KOPT-K1 (cell line): ENCODE results near the gene SCAF11.

Experiments
- H3K27ac ChIP-seq: fragments of 200-600 bp; sonication (generic); 2 replicates; pipeline ENCODE4 v1.5.1; 2016; ENCODE audit warnings: antibody characterized with exemption, mild to moderate bottlenecking, low read depth, low read length; ENCODE audit not compliant: poor library complexity, severe bottlenecking
- H3K36me3 ChIP-seq: fragments of 200-600 bp; sonication (generic); 2 replicates; pipeline ENCODE4 v1.5.1; 2017; ENCODE audit warnings: antibody characterized with exemption, mild to moderate bottlenecking, low read length, moderate library complexity; ENCODE audit not compliant: insufficient read depth
- H3K9me3 ChIP-seq: fragments of 200-600 bp; sonication (generic); 2 replicates; pipeline ENCODE4 v1.5.1; 2017; ENCODE audit warnings: antibody characterized with exemption, low read length, mild to moderate bottlenecking; ENCODE audit not compliant: insufficient read depth, poor library complexity, severe bottlenecking

SCAF11 gene

GRCh38 chr12:45912774-45913173, 77.6 kb downstream of the SCAF11 start:
- peaks cover 24% of the 10 kb centered on the region for H3K36me3 ChIP-seq
- no peak overlapping the region for H3K27ac ChIP-seq
- H3K9me3 ChIP-seq: no peaks in the 10 kb centered on the region

GRCh38 chr12:45909041-45909713, 81.2 kb downstream of the SCAF11 start:
- no peak overlapping the region for H3K27ac ChIP-seq
- peaks cover 49% of the 10 kb centered on the region for H3K36me3 ChIP-seq

GRCh38 chr12:45907955-45908354, 82.4 kb downstream of the SCAF11 start:
- no peak overlapping the region for H3K27ac ChIP-seq
- H3K36me3 ChIP-seq: peaks cover 61% of the 10 kb centered on the region
- H3K9me3 ChIP-seq: no peaks in the 10 kb centered on the region

More at GRCh38 chr12:45909041-45909713, 81.2 kb downstream of the SCAF11 start:
- no peaks in the 10 kb centered on the region for H3K9me3 ChIP-seq

- H3K9me3 ChIP-seq: no peaks in the 10 kb centered on the region
- H3K36me3 ChIP-seq: peaks cover 70% of the 10 kb centered on the region
- no peak overlapping the region for H3K27ac ChIP-seq
These were observed 92.3 kb downstream of the SCAF11 start for GRCh38 chr12:45898094-45898493.

GRCh38 chr12:45895961-45896360, 94.4 kb downstream of the SCAF11 start:
- no peaks in the 10 kb centered on the region for H3K9me3 ChIP-seq
- peaks cover 84% of the 10 kb centered on the region for H3K36me3 ChIP-seq
- H3K27ac ChIP-seq: no peak overlapping the region

GRCh38 chr12:45893240-45893639, 97.1 kb downstream of the SCAF11 start:
- Histone ChIP-seq H3K27ac (no peak overlapping the region), H3K9me3 (no peaks in the 10 kb centered on the region), H3K36me3 (peaks cover 71% of the 10 kb centered on the region)

- Histone ChIP-seq H3K36me3 (peaks cover 67% of the 10 kb centered on the region), H3K9me3 (peaks cover 8% of the 10 kb centered on the region), H3K27ac (no peak overlapping the region)
These were observed 100.1 kb downstream of the SCAF11 start for GRCh38 chr12:45890276-45890675.

- Histone ChIP-seq H3K36me3 (peaks cover 67% of the 10 kb centered on the region), H3K9me3 (peaks cover 25% of the 10 kb centered on the region), H3K27ac (no peak overlapping the region)
These were observed 102.8 kb downstream of the SCAF11 start for GRCh38 chr12:45887544-45887943.

- peaks cover 67% of the 10 kb centered on the region for H3K36me3 ChIP-seq
- H3K27ac ChIP-seq: no peak overlapping the region
- H3K9me3 ChIP-seq: peaks cover 25% of the 10 kb centered on the region
These were observed 103.7 kb downstream of the SCAF11 start for GRCh38 chr12:45886685-45887084.

GRCh38 chr12:45883187-45883586, 107.2 kb downstream of the SCAF11 start:
- Histone ChIP-seq H3K27ac (no peak overlapping the region), H3K9me3 (peaks cover 25% of the 10 kb centered on the region), H3K36me3 (peaks cover 83% of the 10 kb centered on the region)

GRCh38 chr12:45880533-45880932, 109.8 kb downstream of the SCAF11 start:
- Histone ChIP-seq H3K9me3 (peaks cover 27% of the 10 kb centered on the region), H3K27ac (no peak overlapping the region), H3K36me3 (peaks cover 81% of the 10 kb centered on the region)

GRCh38 chr12:45879363-45879895, 110.9 kb downstream of the SCAF11 start:
- peak overlapping the region; percentile 48 for H3K27ac ChIP-seq
- peaks cover 22% of the 10 kb centered on the region for H3K9me3 ChIP-seq
- peaks cover 81% of the 10 kb centered on the region for H3K36me3 ChIP-seq

- peak overlapping the region; percentile 48 for H3K27ac ChIP-seq
- peaks cover 16% of the 10 kb centered on the region for H3K9me3 ChIP-seq
- peaks cover 81% of the 10 kb centered on the region for H3K36me3 ChIP-seq
These were observed 111.6 kb downstream of the SCAF11 start for GRCh38 chr12:45878630-45879255.

GRCh38 chr12:45877069-45877468, 113.3 kb downstream of the SCAF11 start:
- H3K27ac ChIP-seq: no peak overlapping the region
- H3K36me3 ChIP-seq: peaks cover 82% of the 10 kb centered on the region
- H3K9me3 ChIP-seq: peaks cover 13% of the 10 kb centered on the region

- Histone ChIP-seq H3K27ac (no peak overlapping the region), H3K9me3 (peaks cover 13% of the 10 kb centered on the region), H3K36me3 (peaks cover 80% of the 10 kb centered on the region)
These were observed 117.9 kb downstream of the SCAF11 start for GRCh38 chr12:45872446-45872845.
